NB4 (cell line): Measurements from ENCODE around the gene ARMC12.

ENCODE experiments used
- DNase-seq: peaks from one replicate; pipeline ENCODE4 v3.0.0; 2010; ENCODE audit warnings: low read depth
- H3K4me3 ChIP-seq: one replicate; pipeline ENCODE4 v1.5.1; 2011; ENCODE audit warnings: mild to moderate bottlenecking, low read depth, low read length, moderate library complexity
- CTCF ChIP-seq: IDR thresholded peaks from one replicate; pipeline ENCODE4 v1.5.1; 2012; ENCODE audit warnings: low read depth, low read length
- MAX ChIP-seq: IDR thresholded peaks from 2 replicates; pipeline ENCODE4 v1.6.1; 2011; ENCODE audit warnings: low read depth, low read length
- MYC ChIP-seq: IDR thresholded peaks from 2 replicates; pipeline ENCODE4 v1.6.1; 2011; ENCODE audit warnings: low read depth, low read length
- POLR2A ChIP-seq: IDR thresholded peaks from 2 replicates; pipeline ENCODE4 v1.6.1; 2011; ENCODE audit warnings: mild to moderate bottlenecking; ENCODE audit not compliant: insufficient read length; ENCODE audit errors: extremely low read depth

The ARMC12 gene

GRCh38 chr6:35752330-35752729 lies 15.5 kb downstream of the ARMC12 start:
- no peak for DNase-seq
- no peak for TF ChIP-seq MAX
- TF ChIP-seq MYC, result no peak
- no peak for TF ChIP-seq POLR2A
- TF ChIP-seq CTCF, result no peak
- no peak overlapping the region for H3K4me3 ChIP-seq

- peak; percentile 42 for DNase-seq
- H3K4me3 ChIP-seq, result no peak overlapping the region
- TF ChIP-seq MYC, result no peak
- no peak for TF ChIP-seq CTCF
- TF ChIP-seq POLR2A, result no peak
- no peak for TF ChIP-seq MAX
Observed at GRCh38 chr6:35754452-35755277, 17.8 kb downstream of the ARMC12 start.

GRCh38 chr6:35755278-35755924 lies 18.6 kb downstream of the ARMC12 start:
- no peak for DNase-seq
- H3K4me3 ChIP-seq, result no peak overlapping the region
- no peak for TF ChIP-seq MYC
- TF ChIP-seq CTCF, result no peak
- TF ChIP-seq MAX, result no peak
- TF ChIP-seq POLR2A, result no peak

- no peak for TF ChIP-seq MAX
- no peak for TF ChIP-seq POLR2A
- TF ChIP-seq MYC, result no peak
- peak; percentile 75 for TF ChIP-seq CTCF
- DNase-seq, result peak; percentile 70
- no peak overlapping the region for H3K4me3 ChIP-seq
Observed at GRCh38 chr6:35757456-35758123, 20.8 kb downstream of the ARMC12 start.

- no peak overlapping the region for H3K4me3 ChIP-seq
- TF ChIP-seq MAX (no peak), POLR2A (no peak), MYC (no peak), CTCF (no peak)
- DNase-seq, result no peak
Observed at GRCh38 chr6:35759426-35759825, 22.6 kb downstream of the ARMC12 start.
